Gastrocnemius medialis (tissue), 4 donors: Measurements from ENCODE around the gene FRRS1L. TPM values are rescaled to one million over a fixed set of nuclear protein-coding genes. Genes with fewer than 3 reads are reported as not detected.

Experiments used
- ATAC-seq, 2 donors: fragments of 150-250 bp; one replicate each; pipeline ENCODE4 v1.9.1; 2016
- DNase-seq, 2 donors: peaks; one replicate each; pipeline ENCODE4 v3.0.0-alpha.2; 2019
- H3K27ac ChIP-seq, 4 donors: fragments of 200-600 bp; sonication (generic); 1 replicate in 1 of 4; 2 replicates in 3 of 4; pipeline ENCODE4 v1.5.1; 2016 to 2018; ENCODE audit warnings: mild to moderate bottlenecking in 2 of 4, moderate library complexity in 1 of 4
- H3K27me3 ChIP-seq, 3 donors: fragments of 200-600 bp; sonication (generic) in 2 of 3; 1 replicate in 1 of 3; 2 replicates in 2 of 3; pipeline versions ENCODE4 v1.5.1 to v1.6.0; 2016 to 2019; ENCODE audit warnings: mild to moderate bottlenecking in 1 of 3, moderate library complexity in 1 of 3
- H3K36me3 ChIP-seq, 2 donors: fragments of 200-600 bp; sonication (generic) in 1 of 2; one replicate each; pipeline ENCODE4 v1.5.1; 2017 to 2018
- H3K4me1 ChIP-seq, 2 donors: fragments of 200-600 bp; sonication (generic) in 1 of 2; one replicate each; pipeline ENCODE4 v1.5.1; 2016 to 2017; ENCODE audit warnings: mild to moderate bottlenecking in 2 of 2
- H3K4me3 ChIP-seq, 4 donors: fragments of 200-600 bp; sonication (generic) in 3 of 4; 1 replicate in 1 of 4; 2 replicates in 3 of 4; pipeline ENCODE4 v1.5.1; 2016 to 2019; ENCODE audit warnings: mild to moderate bottlenecking in 2 of 4
- H3K9me3 ChIP-seq, 3 donors: fragments of 200-600 bp; sonication (generic) in 2 of 3; 1 replicate in 1 of 3; 2 replicates in 2 of 3; pipeline ENCODE4 v1.5.1; 2016 to 2019
- CTCF ChIP-seq, 5 experiments: fragments of 450-650 bp in 3 of 5; fragments of 200-600 bp in 2 of 5; sonication (generic) in 2 of 5; IDR thresholded peaks in 4 of 5; conservative IDR thresholded peaks in 1 of 5; 1 replicate in 4 of 5; 2 replicates in 1 of 5; pipeline ENCODE4 v1.5.1; 2016 to 2019; ENCODE audit warnings: antibody characterized with exemption in 5 of 5, mild to moderate bottlenecking in 3 of 5, moderate library complexity in 3 of 5
- POLR2A ChIP-seq, 2 donors: fragments of 450-650 bp; IDR thresholded peaks; one replicate each; pipeline ENCODE4 v1.6.1; 2017; ENCODE audit warnings: antibody characterized with exemption in 2 of 2, mild to moderate bottlenecking in 2 of 2, moderate library complexity in 2 of 2
- in situ Hi-C, 4 donors: fragments of 200-750 bp; cut with MboI; loops; one replicate each; pipeline versions ENCODE4 v1.15.0 to v1.8.0; 2017; ENCODE audit warnings: low sequenced_read_pairs in 4 of 4
- intact Hi-C: fragments of 100-400 bp; cut with DNase I; formaldehyde crosslinking; loops from one replicate; pipeline ENCODE4 v1.15.1; 2023; ENCODE audit warnings: low total_unique reads
- total RNA-seq, 4 donors: library from RNA; depleted of rRNA; stranded (reverse); fragments of >200 nt; gene quantifications; one replicate each; pipeline versions ENCODE4 v1.1.0 to v1.2.3, GENCODE V29; 2016

The FRRS1L gene
- total RNA-seq, 4 donors from 2014 or later = 0.02 TPM; not detected in 3

GRCh38 chr9:109190151-109190550 lies 23.1 kb upstream of the FRRS1L start:
- no peak for ATAC-seq
- no peaks in the 10 kb centered on the region for H3K9me3 ChIP-seq
- no peaks in the 10 kb centered on the region for H3K27me3 ChIP-seq
- no peak for TF ChIP-seq POLR2A (IDR thresholded peaks at IDR 0.05)
- no peak for TF ChIP-seq CTCF (IDR thresholded peaks at IDR 0.05 in 4 of 5, conservative IDR thresholded peaks at IDR 0.05 in 1 of 5)
- no peak overlapping the region for H3K27ac ChIP-seq
- in situ Hi-C loops = no loop called here
- no peak overlapping the region for H3K4me3 ChIP-seq
- no peak for DNase-seq
- no peaks in the 10 kb centered on the region for H3K4me1 ChIP-seq
- peaks cover 0 to 8% of the 10 kb centered on the region in 2 donors for H3K36me3 ChIP-seq
- intact Hi-C loops = no loop called here

GRCh38 chr9:109186857-109187520 lies 19.9 kb upstream of the FRRS1L start:
- DNase-seq (no peak), ATAC-seq (no peak)
- Histone ChIP-seq H3K4me1 (no peaks in the 10 kb centered on the region), H3K36me3 (peaks cover 0 to 4% of the 10 kb centered on the region in 2 donors), H3K9me3 (no peaks in the 10 kb centered on the region), H3K27ac (no peak overlapping the region), H3K4me3 (no peak overlapping the region), H3K27me3 (no peaks in the 10 kb centered on the region)
- intact Hi-C loops = no loop called here
- in situ Hi-C loops = no loop called here
- TF ChIP-seq POLR2A (IDR thresholded peaks at IDR 0.05) = no peak
- no peak for TF ChIP-seq CTCF (IDR thresholded peaks at IDR 0.05 in 4 of 5, conservative IDR thresholded peaks at IDR 0.05 in 1 of 5)

GRCh38 chr9:109182940-109183798 lies 16.1 kb upstream of the FRRS1L start:
- intact Hi-C loops = loop anchor here (2.0 kb wide), 1 partner anchor 138 kb away; the partner anchor contains the start of gene EPB41L4B
- TF ChIP-seq POLR2A (IDR thresholded peaks at IDR 0.05) (no peak), CTCF (IDR thresholded peaks at IDR 0.05 in 4 of 5, conservative IDR thresholded peaks at IDR 0.05 in 1 of 5) (peak in 1 of 5 experiments; percentile 6)
- H3K9me3 ChIP-seq = no peaks in the 10 kb centered on the region
- DNase-seq = no peak
- peak in 1 of 2 donors; percentile 42 for ATAC-seq
- no peaks in the 10 kb centered on the region for H3K4me1 ChIP-seq
- in situ Hi-C loops = no loop called here
- no peak overlapping the region for H3K27ac ChIP-seq
- H3K4me3 ChIP-seq = no peak overlapping the region
- no peaks in the 10 kb centered on the region for H3K36me3 ChIP-seq
- no peaks in the 10 kb centered on the region for H3K27me3 ChIP-seq

- TF ChIP-seq POLR2A (IDR thresholded peaks at IDR 0.05) (no peak), CTCF (IDR thresholded peaks at IDR 0.05 in 4 of 5, conservative IDR thresholded peaks at IDR 0.05 in 1 of 5) (no peak)
- no peaks in the 10 kb centered on the region for H3K27me3 ChIP-seq
- no peak for DNase-seq
- H3K9me3 ChIP-seq = no peaks in the 10 kb centered on the region
- ATAC-seq = no peak
- in situ Hi-C loops = no loop called here
- no peak overlapping the region for H3K27ac ChIP-seq
- no peaks in the 10 kb centered on the region for H3K4me1 ChIP-seq
- H3K36me3 ChIP-seq = no peaks in the 10 kb centered on the region
- no peak overlapping the region for H3K4me3 ChIP-seq
- intact Hi-C loops = loop anchor here (2.0 kb wide), 1 partner anchor 138 kb away; the partner anchor contains the start of gene EPB41L4B
Observed at GRCh38 chr9:109182550-109182939, 15.5 kb upstream of the FRRS1L start.
